Hindlimb muscle (tissue), 1 donor: ENCODE data around the gene RHBDL3. TPM values are rescaled to one million over a fixed set of nuclear protein-coding genes. Genes with fewer than 3 reads are reported as not detected.
"Not testable (repeated sequence)": the region's sequence is repeated elsewhere in the genome, so short reads cannot be mapped to it uniquely, and the experiment has no call there.

Experiments used
- DNase-seq: peaks from one replicate; pipeline ENCODE4 v3.0.0-alpha.2; 2013
- polyA plus RNA-seq: library from polyadenylated mRNA; unstranded; fragments of 120-200 nt; gene quantifications from one replicate; pipeline ENCODE4 v1.2.1, GENCODE V29; 2013; ENCODE audit not compliant: insufficient read length

Gene RHBDL3
- polyA plus RNA-seq, 1 donor = 1.7 TPM

DNA sequence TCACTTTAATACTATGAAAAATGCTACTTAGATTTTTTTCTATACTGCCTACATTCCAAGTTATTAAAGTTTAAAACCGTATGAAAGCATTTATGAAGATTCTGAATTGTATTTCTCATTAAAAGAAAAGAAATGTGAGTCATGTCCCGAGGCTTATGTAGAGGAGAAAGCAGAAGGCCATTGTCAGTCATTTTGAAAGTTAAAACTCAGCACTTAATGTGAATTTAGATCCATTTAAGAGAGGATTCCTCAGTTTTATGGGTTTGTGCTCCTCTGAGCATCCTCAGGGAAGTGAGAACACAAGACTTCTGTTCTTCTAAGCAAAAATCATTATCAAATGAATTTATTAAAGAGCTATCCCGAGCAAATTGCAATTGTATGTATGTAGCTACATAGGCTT lies 64.5 kb downstream of the RHBDL3 start:
- no peak for DNase-seq

- no peak for DNase-seq
These were observed 65.8 kb downstream of the RHBDL3 start for GRCh38 chr17:32331243-32332040.

GRCh38 chr17:32333187-32333586 lies 67.6 kb downstream of the RHBDL3 start:
- no peak for DNase-seq

- no peak for DNase-seq
These were observed 69.4 kb downstream of the RHBDL3 start for GRCh38 chr17:32335046-32335445.

GRCh38 chr17:32335687-32336086 lies 70.1 kb downstream of the RHBDL3 start:
- no peak for DNase-seq

DNA sequence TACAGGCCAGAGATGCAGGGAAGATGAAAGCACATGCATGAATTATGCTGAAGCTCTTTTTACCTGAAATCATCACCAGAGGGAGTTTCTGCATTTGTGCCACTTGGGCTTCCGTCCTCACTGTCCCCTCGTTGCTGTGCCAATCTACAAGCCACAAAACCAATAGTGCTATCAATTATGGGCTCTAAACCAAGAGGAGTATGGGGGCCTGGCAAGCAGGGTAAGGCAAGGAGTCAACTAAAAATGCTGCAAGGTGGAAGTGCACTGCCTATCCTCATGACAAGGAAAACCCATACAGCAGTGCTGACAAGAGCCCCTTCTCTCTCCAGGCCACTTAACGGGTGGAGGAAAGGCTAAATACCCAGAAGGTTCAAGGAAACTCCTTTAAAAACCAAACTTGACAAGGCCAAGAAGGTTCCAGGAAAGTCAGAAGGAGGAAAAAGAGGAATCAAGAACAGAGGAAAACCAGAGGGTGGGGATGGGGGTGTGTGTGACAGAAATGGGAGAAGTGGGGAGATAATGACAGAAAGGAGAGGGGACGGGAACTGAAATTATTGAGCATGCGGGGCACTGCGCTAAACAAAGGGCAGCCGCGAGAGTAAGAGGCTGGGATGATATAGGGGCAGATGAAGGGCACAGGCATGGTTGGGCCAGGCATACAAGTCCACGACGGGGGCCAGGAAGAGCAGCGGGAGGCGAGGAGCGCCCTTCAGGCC lies 75.7 kb downstream of the RHBDL3 start:
- DNase-seq = peak; percentile 21

DNA sequence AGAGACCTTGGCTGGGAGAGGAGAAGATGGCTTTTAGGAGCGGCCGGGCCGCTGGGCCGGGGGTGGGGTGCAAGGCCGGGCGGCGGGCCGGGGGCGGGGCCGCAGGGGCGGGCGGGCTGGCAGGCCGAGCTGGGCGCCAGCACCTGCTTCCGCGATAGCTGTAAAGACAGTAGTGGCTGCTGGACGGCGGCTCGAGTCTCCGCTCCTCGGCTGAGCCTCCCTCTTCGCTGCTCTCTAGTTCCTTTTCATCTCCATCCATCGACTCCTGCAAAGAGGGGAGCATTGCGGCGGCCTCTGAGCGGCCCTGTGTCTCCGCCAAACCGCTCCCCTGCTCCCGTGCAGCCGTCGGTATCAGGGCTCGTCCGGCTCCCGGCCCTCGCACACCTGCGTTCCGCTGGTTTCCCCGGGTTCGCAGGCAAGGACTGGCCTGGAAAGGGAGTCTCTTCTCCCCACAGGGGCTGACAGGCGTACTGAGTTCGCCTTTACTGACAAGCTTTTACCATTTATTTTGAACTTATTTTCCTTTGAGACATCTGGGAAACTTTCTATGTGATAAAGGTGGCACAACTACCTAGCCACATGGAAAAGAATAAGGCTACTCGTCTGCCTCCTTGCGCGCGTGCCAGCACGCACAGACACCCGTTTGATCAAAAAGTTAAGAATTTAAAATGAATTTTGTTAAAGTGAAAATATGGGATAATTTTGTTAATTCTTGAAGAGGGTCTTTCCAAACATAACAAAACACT lies 76.4 kb downstream of the RHBDL3 start, which contains the start of gene C17orf75:
Gene C17orf75, minus strand, starts transcription at position 317 of the 746 bp plus-strand sequence. Its CDS starts 34 bp downstream, at position 283.
- DNase-seq = peak; percentile 84

GRCh38 chr17:32342603-32343325 lies 77.1 kb downstream of the RHBDL3 start:
- DNase-seq = no peak

GRCh38 chr17:32345951-32346600 lies 80.4 kb downstream of the RHBDL3 start:
- no peak for DNase-seq

DNA sequence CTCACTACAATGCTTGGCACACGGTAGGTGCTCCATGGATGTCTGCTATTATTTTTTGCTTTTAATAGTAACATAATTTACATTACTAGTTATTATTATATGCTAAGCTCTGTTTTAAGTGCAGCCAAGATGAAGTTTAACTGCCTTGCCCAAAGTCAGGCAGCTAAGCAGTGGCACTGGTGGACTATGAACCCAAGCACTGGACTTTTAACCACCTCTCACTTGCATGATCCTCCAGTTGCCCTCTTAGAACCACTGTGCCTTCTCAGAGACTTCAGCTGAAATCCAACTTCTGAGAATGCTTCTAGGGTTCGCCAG lies 82.8 kb downstream of the RHBDL3 start:
- DNase-seq = no peak

GRCh38 chr17:32349503-32349853 lies 83.8 kb downstream of the RHBDL3 start:
- no peak for DNase-seq

DNA sequence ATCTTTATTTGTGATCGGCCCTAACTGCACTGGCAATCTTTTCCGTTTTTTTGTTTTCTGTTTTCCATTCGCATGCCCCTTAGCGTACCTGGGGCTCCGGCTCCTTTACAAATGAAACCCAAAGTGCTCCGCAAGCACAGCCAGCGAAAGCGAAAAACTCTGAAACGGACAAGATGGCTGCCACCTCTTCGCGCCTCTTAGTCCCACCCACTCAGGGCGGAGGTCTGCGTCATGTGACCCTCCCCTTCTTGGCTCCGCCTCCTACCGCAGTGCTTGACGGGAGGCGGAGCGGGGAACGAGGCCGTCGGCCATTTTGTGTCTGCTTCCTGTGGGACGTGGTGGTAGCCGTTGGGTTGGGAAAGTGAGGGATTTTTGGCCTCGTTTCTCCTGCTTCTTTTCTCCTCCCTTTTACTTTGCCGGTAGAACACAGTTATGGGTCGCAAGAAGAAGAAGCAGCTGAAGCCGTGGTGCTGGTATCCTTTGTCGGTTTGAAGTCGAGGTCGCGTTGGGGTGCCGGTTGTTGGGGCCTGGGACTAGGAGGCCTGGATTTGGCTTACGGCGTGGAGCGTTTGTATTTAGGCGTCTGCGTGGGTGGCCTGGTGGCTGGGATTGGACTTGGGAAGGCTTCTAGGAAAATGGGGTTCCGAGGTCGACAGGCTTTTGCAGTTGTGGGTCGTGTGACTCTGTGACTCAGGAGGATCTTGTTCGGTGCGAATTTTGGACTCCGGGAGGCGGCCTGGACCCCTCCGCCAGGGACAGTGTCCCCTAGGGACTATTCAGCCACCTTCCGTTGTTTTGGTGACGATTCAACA lies 84.4 kb downstream of the RHBDL3 start, which contains the start of gene ZNF207:
Gene ZNF207, plus strand, starts transcription at position 304 of the 812 bp plus-strand sequence. Its CDS starts 129 bp downstream, at position 433.
- DNase-seq = peak; percentile 98

DNA sequence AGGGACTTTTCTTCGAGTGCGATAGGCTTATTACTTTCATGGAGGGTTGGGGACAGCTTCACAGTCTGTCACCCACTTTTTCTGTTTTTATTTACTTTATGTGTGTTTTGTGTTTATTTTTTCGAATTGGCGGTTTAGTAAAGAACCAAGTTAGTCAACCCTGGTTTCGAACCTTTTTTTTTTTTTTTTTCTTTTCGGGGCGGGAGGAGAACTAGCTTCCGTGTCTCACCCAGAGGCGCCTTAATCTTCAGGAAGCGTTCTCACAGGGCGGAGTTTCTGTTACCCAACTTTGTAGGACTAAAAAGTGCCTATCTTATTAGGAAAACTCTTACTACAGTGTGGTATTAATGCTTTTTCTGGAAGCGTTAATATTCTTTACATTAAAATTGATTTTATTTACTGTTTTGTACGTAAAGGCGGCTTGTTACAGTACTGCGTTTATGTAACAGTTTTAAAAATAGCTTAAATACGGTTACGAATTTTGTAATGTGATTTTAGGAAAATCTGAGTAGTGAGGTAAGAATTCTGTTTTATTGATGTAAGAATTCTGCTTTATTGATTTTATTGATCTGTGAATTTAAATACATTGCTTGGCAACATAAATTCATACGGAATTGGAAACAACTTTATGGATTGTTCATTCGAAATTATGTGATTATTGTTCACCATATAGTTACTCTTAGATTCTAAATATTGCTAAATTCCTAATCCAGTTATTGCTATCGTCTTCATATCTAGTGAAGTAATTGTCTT lies 85.2 kb downstream of the RHBDL3 start:
- peak; percentile 63 for DNase-seq

DNA sequence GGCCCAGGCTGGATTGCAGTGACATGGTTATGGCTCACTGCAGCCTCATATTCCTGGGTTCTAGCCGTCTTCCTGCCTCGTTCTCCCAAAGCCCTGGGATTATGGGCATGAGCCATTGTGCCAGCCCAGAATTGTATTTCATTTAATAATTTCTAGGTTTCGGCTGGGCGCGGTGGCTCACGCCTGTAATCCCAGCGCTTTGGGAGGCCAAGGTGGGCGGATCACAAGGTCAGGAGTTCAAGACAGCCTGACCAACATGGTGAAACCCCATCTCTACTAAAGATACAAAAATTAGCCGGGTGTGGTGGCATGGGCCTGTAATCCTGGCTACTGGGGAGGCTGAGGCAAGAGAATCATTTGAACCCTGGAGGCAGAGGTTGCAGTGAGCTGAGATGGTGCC lies 87.1 kb downstream of the RHBDL3 start:
- DNase-seq = not testable (repeated sequence)

- DNase-seq = no peak
These were observed 90.2 kb downstream of the RHBDL3 start for GRCh38 chr17:32355649-32356377.

DNA sequence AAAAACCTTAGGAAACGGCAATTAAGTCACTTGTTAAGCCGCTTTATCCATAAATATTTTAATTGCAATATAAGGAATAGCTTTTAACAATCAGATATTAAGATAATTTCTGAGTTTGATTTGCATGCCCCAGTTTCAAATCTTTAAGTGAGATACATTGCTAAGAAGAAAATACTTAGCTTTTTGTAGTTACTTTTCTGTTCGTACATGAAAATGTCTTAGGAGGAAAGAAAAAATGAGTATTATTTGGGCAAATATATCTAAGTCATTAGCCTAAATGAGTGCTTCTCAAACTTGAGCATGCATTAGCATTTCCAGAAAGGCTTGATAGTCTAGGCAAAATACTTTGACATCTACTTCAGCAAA lies 90.7 kb downstream of the RHBDL3 start:
- DNase-seq = no peak

- no peak for DNase-seq
These were observed 91.1 kb downstream of the RHBDL3 start for GRCh38 chr17:32356750-32357149.

DNA sequence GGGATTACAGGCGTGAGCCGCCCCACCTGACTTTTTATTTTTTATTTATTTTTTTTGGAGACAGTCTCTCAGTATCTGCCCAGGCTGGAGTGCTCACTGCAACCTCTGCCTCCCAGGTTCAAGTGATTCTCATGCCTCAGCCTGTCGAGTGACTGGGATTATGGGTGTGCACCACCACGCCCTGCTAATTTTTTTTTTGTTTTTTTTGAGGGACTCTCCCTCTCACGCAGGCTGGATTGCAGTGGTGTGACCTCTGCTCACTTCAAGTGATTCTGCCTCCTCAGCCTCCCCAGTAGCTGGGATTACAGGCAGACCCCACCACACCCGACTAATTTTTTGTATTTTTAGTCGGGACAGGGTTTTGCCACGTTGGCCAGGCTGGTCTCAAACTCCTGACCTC lies 92.0 kb downstream of the RHBDL3 start:
- DNase-seq = no peak

GRCh38 chr17:32361270-32361669 lies 95.6 kb downstream of the RHBDL3 start:
- DNase-seq = no peak

DNA sequence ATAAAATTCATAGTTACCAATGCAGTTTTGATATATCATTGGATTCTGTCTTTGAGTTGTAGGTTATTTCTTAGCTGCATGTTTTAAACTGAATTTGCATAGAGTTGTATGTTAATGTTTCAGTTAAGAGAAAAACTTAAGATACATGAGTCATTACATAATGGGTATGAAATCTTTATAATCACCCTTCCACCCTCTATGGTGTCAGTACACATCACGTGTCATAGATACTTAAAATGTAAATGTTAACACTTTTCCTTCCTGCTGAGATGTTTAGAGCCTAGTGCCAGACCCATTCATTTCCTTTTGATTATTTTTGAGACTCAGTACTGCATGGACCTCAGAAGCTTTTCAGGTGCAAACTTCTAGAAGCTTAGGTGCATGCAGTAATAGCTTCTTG lies 104.8 kb downstream of the RHBDL3 start:
- no peak for DNase-seq
